DOHH2 (cell line): ENCODE data around the gene DENND1A.

ENCODE experiments used
- H3F3A ChIP-seq: fragments of 200-600 bp; sonication (generic), shearing (Covaris generic); 2 replicates; pipeline ENCODE4 v1.6.0; 2016; ENCODE audit warnings: antibody characterized with exemption, mild to moderate bottlenecking; ENCODE audit not compliant: control insufficient read depth, insufficient read depth
- H3K27ac ChIP-seq: fragments of 200-600 bp; sonication (generic); 2 replicates; pipeline ENCODE4 v1.5.1; 2014; ENCODE audit warnings: low read depth, mild to moderate bottlenecking, low read length, moderate library complexity
- H3K27me3 ChIP-seq: fragments of 200-600 bp; sonication (generic); 2 replicates; pipeline ENCODE4 v1.6.1; 2014; ENCODE audit warnings: mild to moderate bottlenecking, low read length, mixed read lengths; ENCODE audit not compliant: control insufficient read depth
- H3K36me3 ChIP-seq: fragments of 200-600 bp; sonication (generic); 2 replicates; pipeline ENCODE4 v1.6.1; 2014; ENCODE audit warnings: mild to moderate bottlenecking, low read length, moderate library complexity, mixed read lengths; ENCODE audit not compliant: control insufficient read depth
- H3K4me1 ChIP-seq: fragments of 200-600 bp; sonication (generic); 2 replicates; pipeline ENCODE4 v1.6.1; 2014; ENCODE audit warnings: mild to moderate bottlenecking, low read length, mixed read lengths; ENCODE audit not compliant: control insufficient read depth
- H3K4me2 ChIP-seq: fragments of 200-600 bp; sonication (generic); 2 replicates; pipeline ENCODE4 v1.6.0; 2014; ENCODE audit warnings: mild to moderate bottlenecking, low read length, moderate library complexity
- H3K4me3 ChIP-seq: fragments of 200-600 bp; sonication (generic); 2 replicates; pipeline ENCODE4 v1.5.1; 2014; ENCODE audit warnings: mild to moderate bottlenecking, low read length, mixed read lengths
- H3K79me2 ChIP-seq: fragments of 200-600 bp; sonication (generic); 2 replicates; pipeline ENCODE4 v1.6.1; 2014; ENCODE audit warnings: mild to moderate bottlenecking, low read length, mixed read lengths; ENCODE audit not compliant: control insufficient read depth
- H3K9me2 ChIP-seq: fragments of 200-600 bp; sonication (generic); replicated peaks from 2 replicates; pipeline ENCODE4 v1.6.1; 2014; ENCODE audit warnings: mild to moderate bottlenecking, low read length, mixed read lengths; ENCODE audit not compliant: control insufficient read depth
- H3K9me3 ChIP-seq: fragments of 200-600 bp; sonication (generic); 2 replicates; pipeline ENCODE4 v1.6.1; 2014; ENCODE audit warnings: antibody characterized with exemption, low read length, mixed read lengths; ENCODE audit not compliant: control insufficient read depth, insufficient read depth
- H4K20me1 ChIP-seq: fragments of 200-600 bp; sonication (generic); 2 replicates; pipeline ENCODE4 v1.6.0; 2014; ENCODE audit warnings: low read depth, mild to moderate bottlenecking, antibody characterized with exemption, low read length, moderate library complexity; ENCODE audit not compliant: control insufficient read depth, insufficient read depth
- EZH2phosphoT487 ChIP-seq: fragments of 200-600 bp; sonication (generic); IDR thresholded peaks from 2 replicates; pipeline ENCODE4 v1.6.1; 2017; ENCODE audit warnings: borderline replicate concordance, mild to moderate bottlenecking, antibody characterized with exemption, low read length, moderate library complexity, mixed read lengths
- TF ChIP-seq, protein P1 (sequence below): fragments of 200-600 bp; sonication (generic); IDR thresholded peaks from one replicate; pipeline ENCODE4 v1.5.1; 2014; ENCODE audit warnings: antibody characterized with exemption, mild to moderate bottlenecking, low read depth, low read length; ENCODE audit not compliant: poor library complexity, severe bottlenecking

DENND1A gene

DNA sequence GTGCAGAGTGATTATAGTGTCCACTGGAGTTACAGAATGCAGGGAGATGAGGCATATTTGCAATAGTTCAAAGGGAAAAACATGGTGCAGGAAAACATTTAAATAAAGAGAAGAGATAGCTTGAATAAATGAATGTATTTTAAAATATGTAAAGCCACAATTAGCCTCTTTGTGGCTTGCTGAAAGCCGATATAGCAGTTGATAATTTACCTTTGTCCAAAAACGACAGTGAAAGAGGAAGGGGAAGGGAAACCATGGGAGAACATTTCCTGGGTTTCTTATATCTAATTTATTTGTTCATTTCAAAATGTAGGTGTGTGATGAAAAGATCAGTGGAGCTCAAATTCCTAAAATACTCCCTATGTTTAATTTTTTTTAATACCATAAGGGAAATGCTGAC, 156.1 kb downstream of the DENND1A start:
- Histone ChIP-seq H3K36me3 (no peaks in the 10 kb centered on the region), H3K4me3 (no peak overlapping the region), H3K27ac (no peak overlapping the region), H3K9me3 (no peaks in the 10 kb centered on the region), H3K9me2 (no peaks in the 10 kb centered on the region), H3F3A (no peaks in the 10 kb centered on the region), H3K27me3 (no peaks in the 10 kb centered on the region), H3K4me2 (peak overlapping the region; percentile 37), H3K4me1 (peaks cover 19% of the 10 kb centered on the region), H4K20me1 (no peaks in the 10 kb centered on the region), H3K79me2 (no peaks in the 10 kb centered on the region)
- no peak for TF ChIP-seq EZH2phosphoT487
- TF ChIP-seq, protein P1, sequence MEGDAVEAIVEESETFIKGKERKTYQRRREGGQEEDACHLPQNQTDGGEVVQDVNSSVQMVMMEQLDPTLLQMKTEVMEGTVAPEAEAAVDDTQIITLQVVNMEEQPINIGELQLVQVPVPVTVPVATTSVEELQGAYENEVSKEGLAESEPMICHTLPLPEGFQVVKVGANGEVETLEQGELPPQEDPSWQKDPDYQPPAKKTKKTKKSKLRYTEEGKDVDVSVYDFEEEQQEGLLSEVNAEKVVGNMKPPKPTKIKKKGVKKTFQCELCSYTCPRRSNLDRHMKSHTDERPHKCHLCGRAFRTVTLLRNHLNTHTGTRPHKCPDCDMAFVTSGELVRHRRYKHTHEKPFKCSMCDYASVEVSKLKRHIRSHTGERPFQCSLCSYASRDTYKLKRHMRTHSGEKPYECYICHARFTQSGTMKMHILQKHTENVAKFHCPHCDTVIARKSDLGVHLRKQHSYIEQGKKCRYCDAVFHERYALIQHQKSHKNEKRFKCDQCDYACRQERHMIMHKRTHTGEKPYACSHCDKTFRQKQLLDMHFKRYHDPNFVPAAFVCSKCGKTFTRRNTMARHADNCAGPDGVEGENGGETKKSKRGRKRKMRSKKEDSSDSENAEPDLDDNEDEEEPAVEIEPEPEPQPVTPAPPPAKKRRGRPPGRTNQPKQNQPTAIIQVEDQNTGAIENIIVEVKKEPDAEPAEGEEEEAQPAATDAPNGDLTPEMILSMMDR, result no peak

DNA sequence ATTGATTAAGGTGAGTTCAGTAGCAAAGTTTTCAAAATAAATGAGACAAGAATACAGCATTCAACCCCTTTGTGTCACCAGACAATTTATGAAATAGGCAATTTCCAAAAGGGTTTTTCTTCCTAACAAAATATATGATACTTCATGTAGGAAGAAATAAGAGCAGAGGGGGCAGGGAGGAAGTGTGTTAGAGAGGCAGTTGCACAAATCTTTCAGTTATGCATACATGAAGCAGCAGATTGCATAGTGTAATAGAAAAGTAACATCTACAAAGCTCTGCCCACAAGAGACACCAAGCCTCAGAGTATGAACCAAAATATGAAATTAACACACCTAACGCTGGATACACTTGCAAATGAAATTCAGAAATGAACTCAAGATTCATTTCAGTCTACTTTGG, 157.0 kb downstream of the DENND1A start:
- no peaks in the 10 kb centered on the region for H4K20me1 ChIP-seq
- H3K27me3 ChIP-seq, result no peaks in the 10 kb centered on the region
- H3K36me3 ChIP-seq, result no peaks in the 10 kb centered on the region
- H3K27ac ChIP-seq, result no peak overlapping the region
- no peaks in the 10 kb centered on the region for H3K9me2 ChIP-seq
- H3K4me3 ChIP-seq, result no peak overlapping the region
- no peaks in the 10 kb centered on the region for H3K9me3 ChIP-seq
- no peaks in the 10 kb centered on the region for H3K79me2 ChIP-seq
- peaks cover 19% of the 10 kb centered on the region for H3K4me1 ChIP-seq
- TF ChIP-seq, protein P1, result no peak
- TF ChIP-seq EZH2phosphoT487, result no peak
- H3K4me2 ChIP-seq, result no peak overlapping the region
- no peaks in the 10 kb centered on the region for H3F3A ChIP-seq

DNA sequence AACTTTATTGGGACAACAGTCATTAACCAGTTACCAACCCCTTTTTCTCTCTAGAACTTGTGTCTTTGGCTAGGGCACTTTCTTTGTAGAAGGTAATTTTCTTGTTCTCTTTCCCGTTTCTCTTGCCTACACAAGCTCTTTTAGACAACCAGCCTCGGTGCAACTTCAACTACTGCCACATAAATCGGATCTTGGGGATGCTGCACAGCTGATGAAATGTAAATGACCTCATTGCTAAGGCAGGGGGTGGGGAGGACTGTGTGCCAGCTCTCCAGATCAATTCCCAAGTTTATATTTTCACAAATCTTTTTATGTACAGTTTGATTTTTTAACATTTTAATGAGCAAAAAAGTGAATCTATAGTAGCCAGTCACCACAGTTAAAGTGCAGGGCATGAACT, 157.6 kb downstream of the DENND1A start:
- no peaks in the 10 kb centered on the region for H3K9me2 ChIP-seq
- H3F3A ChIP-seq, result no peaks in the 10 kb centered on the region
- H4K20me1 ChIP-seq, result no peaks in the 10 kb centered on the region
- H3K27me3 ChIP-seq, result no peaks in the 10 kb centered on the region
- no peaks in the 10 kb centered on the region for H3K36me3 ChIP-seq
- H3K79me2 ChIP-seq, result no peaks in the 10 kb centered on the region
- H3K27ac ChIP-seq, result no peak overlapping the region
- H3K4me3 ChIP-seq, result no peak overlapping the region
- peaks cover 19% of the 10 kb centered on the region for H3K4me1 ChIP-seq
- H3K9me3 ChIP-seq, result no peaks in the 10 kb centered on the region
- TF ChIP-seq, protein P1, result no peak
- no peak for TF ChIP-seq EZH2phosphoT487
- H3K4me2 ChIP-seq, result no peak overlapping the region

DNA sequence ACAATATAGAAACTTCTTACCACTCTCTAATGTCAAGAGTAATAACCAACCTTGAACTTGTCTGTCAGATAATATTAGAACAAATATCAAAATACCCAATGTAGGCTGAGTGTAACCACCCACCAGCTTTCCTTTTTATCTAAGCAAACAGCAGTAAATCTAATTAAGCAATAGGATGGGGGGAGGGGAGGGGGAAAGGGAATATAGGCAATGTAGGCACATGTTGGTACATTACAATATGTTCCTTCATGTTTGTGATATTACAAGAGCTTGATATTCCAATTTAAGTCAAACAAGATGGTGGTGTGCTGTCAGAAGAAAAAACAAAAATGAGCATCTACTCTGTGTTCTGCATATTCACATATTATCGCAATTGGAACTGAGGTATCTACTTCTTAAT, 158.2 kb downstream of the DENND1A start:
- Histone ChIP-seq H3K4me3 (no peak overlapping the region), H3K9me2 (no peaks in the 10 kb centered on the region), H3F3A (no peaks in the 10 kb centered on the region), H4K20me1 (no peaks in the 10 kb centered on the region), H3K27ac (no peak overlapping the region), H3K9me3 (no peaks in the 10 kb centered on the region), H3K4me1 (peaks cover 19% of the 10 kb centered on the region), H3K4me2 (no peak overlapping the region), H3K36me3 (no peaks in the 10 kb centered on the region), H3K27me3 (no peaks in the 10 kb centered on the region), H3K79me2 (no peaks in the 10 kb centered on the region)
- TF ChIP-seq EZH2phosphoT487, result no peak
- TF ChIP-seq, protein P1, result no peak
